G401 (cell line): ENCODE data around the gene MPRIP. TPM values are rescaled to one million over a fixed set of nuclear protein-coding genes. Genes with fewer than 3 reads are reported as not detected.
"Not testable (repeated sequence)": the region's sequence is repeated elsewhere in the genome, so short reads cannot be mapped to it uniquely, and the experiment has no call there.

Experiments used
- DNase-seq: peaks from one replicate; pipeline ENCODE4 v3.0.0-alpha.2; 2015; ENCODE audit warnings: low spot score
- in situ Hi-C: cut with HindIII; loops from 2 replicates; pipeline ENCODE4 v1.10.0; 2016; ENCODE audit warnings: low sequenced_read_pairs, mixed read lengths
- total RNA-seq: library from RNA; depleted of rRNA; stranded (reverse); fragments of >200 nt; shearing (Covaris generic); gene quantifications from 2 replicates; pipeline ENCODE4 v1.2.3, GENCODE V29; 2014

MPRIP gene
- total RNA-seq, 1 experiment from 2014 or later = 97.1 TPM

DNA sequence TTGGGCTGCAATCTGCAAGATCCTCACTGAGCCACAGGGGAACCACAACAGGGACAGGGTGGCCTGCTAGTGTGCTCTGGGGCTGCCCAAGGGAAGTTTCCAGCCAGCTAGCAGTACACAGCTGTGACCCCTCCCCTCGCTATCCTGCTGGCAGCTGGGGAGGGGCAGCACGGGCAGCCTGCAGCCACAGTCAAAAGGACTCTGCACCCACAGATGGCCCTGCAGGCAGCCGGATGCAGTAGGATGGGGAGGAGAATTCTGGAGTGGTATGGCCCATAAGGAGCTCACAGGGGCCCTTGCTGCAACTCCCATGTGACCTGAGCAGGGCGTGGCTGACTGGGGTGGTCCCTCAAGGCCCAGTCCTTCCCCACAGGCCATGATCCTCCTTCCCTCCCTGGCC is 89.6 kb downstream of the MPRIP start:
- in situ Hi-C loops = no loop called here
- no peak for DNase-seq

DNA sequence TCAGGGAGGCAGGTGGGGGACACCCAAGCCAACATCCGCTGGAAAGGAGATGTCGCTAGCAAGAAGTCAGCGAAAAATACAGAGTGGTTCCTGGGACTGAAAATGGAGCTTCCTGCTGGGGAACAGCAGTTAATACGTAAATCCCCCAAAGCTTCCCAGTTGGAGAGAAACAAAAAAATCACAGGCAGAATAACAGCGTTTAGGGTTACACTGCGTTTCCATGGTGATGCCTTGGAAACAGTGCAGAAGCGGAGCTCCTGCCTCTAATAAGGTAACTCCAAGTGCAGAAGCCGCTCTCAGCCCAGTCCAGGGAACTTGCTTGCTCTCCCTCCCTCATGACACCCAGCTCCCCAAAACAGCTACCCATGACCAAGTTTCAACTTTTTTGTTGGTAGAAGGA is 90.5 kb downstream of the MPRIP start:
- no peak for DNase-seq
- in situ Hi-C loops = no loop called here

- DNase-seq = no peak
- in situ Hi-C loops = no loop called here
Measured at GRCh38 chr17:17134051-17134956, 92.0 kb downstream of the MPRIP start.

DNA sequence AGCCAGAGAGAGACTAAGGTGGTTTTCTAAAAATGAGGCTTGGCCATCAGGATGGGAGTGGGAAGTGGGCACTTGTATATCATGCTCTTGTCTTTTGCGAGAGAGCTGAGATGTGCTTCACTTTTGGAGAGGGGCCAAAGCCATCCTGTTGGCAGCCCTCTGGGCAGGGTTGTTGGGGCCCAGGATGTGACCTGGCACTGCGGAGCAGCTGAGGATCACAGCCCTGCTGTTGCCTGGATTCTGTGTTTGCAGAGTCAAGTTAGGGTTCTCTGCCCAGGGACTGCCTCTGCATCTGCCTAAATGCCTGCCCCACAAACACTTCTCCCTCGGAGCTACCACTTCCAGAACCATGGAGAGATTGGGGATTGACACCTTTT is 92.7 kb downstream of the MPRIP start:
- in situ Hi-C loops = no loop called here
- no peak for DNase-seq

- in situ Hi-C loops = not testable (repeated sequence)
- DNase-seq = peak; percentile 92
Measured at GRCh38 chr17:17136221-17136620, 94.0 kb downstream of the MPRIP start.

DNA sequence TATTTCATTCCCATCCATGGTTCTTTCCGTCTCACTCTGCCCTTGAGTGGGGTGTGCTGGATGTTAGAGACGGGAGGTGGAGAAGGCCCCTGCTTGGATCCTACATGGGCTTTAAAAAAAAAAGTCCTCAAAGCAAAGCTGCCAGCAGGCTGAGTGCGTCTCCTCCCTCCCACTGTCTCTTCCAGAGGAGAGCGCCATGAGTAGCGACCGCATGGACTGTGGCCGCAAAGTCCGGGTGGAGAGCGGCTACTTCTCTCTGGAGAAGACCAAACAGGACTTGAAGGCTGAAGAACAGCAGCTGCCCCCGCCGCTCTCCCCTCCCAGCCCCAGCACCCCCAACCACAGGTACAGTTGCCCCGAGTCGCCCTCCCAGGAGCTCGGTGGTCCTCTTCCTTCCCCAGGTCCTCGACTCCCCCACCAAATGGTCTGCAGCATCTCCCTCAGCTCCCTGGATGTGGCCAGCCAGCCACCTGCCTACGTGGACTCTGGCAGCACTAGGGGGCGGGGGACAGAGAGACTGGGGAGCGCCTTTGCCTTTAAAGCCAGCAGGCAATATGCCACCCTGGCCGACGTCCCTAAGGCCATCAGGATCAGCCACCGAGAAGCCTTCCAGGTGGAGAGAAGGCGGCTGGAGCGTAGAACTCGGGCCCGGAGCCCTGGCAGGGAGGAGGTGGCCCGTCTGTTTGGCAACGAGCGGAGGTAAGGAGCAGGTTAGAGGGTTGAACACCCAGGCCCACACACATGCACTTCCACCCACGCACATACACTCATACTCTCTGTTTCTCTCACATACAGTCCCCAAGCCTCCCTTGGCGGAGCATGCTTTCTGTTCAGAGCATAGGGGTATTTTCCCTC is 95.7 kb downstream of the MPRIP start:
- in situ Hi-C loops = no loop called here
- DNase-seq = peak; percentile 95

DNA sequence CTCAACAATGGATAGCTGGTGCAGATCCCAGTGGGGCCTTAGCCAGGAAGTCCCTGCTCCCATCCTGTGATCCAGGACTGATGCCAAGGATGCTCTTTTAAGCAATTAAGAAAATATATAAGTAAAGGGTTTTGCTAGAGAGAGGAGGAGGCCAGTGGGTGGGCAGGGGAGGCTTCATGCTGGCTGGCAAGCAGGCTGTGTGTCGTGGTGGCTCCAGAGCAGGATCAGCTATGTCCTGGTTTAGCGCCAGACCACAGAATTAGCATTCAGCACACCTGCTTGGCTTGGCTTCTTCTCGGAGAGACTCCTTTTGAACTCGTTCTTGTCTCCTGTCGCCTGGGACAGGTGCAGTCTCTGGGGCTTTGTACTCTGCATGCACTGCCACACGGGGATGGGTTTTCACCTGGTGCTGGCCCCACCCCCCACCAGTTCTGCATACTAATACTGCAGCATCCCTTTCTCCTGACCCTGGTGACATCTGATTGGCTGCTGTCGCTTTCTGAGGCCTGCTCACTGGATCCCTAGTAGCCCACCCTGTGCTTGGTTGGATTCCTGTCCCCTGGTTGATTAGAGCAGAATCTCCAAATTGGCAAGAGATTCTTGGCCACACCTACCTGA is 97.8 kb downstream of the MPRIP start:
- in situ Hi-C loops = no loop called here
- DNase-seq = no peak

- in situ Hi-C loops = no loop called here
Measured at GRCh38 chr17:17140590-17140980, 98.3 kb downstream of the MPRIP start.

GRCh38 chr17:17141279-17141678 is 99.0 kb downstream of the MPRIP start:
- no peak for DNase-seq
- in situ Hi-C loops = no loop called here

More at GRCh38 chr17:17140590-17140980, 98.3 kb downstream of the MPRIP start:
- no peak for DNase-seq

DNA sequence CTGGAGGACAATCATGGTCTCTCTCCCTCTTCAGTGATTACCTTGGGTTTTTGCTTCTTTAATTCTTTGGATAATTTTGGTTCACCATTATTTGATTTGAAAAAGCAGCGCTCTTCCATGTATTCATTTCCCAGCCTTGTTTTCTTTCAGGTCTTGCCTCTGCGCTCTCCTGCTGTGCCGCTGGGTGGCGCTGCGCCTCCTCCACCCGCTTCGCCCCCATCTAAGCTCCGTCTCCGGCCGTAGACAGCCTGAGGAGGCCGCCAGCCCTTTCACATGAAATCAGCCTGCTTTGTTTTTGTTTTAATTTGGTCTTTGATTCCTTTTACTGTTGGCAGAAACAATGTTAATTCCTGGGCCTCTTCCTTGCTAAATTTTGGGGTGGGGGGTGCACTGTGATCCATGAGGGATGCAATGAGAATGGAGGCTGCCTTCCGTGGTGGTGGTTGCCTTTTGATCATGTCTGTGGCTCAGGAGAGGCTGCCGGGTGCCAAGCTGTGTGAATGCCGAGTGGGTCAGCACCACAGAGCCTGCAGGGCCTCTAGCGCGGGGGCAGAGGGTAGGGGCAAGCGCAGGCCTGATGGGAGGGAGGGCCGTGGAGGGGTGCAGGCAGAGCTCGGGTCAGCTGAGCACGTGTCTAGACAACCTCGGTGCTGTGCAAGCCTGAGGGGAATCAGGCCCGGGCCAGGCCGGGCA is 99.7 kb downstream of the MPRIP start:
- in situ Hi-C loops = no loop called here
- DNase-seq = peak; percentile 80

GRCh38 chr17:17142556-17142955 is 100.3 kb downstream of the MPRIP start:
- in situ Hi-C loops = no loop called here
- DNase-seq = no peak

DNA sequence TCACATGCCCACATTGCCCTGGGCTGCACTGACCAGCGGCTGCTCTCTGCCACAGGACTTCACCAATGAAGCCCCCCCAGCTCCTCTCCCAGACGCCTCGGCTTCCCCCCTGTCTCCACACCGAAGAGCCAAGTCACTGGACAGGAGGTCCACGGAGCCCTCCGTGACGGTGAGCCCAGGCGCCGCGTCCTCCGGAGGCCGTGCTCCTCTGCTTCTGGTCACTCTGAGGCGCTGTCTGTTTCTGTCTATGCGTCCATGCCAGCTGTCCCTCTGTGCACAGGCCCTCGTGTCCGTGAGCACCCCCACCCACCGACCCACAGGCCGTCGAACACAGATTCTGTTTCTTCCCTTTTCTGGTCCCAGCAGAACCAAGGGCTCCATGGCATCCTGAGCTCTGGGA is 101.2 kb downstream of the MPRIP start:
- DNase-seq = no peak
- in situ Hi-C loops = no loop called here

DNA sequence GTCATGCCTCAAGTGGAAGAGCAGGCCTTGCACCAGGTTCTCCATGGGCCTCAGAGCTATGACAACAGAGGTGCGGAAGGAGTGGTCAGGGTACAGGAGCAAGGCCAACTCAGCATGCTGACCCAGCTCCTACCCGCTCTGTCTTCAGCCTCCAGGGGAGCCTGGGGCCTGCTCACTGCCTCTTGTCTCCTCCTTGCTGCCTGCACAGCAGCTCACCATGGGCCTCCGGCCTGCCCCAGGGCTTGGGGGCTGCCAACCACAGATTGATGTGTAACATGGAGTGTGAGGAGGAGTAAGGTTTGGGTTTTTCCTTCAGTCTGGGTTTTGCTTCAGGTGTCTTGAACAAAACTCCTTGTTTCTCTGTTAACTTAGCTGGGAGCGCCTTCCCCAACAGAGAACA is 101.8 kb downstream of the MPRIP start:
- in situ Hi-C loops = no loop called here
- no peak for DNase-seq

DNA sequence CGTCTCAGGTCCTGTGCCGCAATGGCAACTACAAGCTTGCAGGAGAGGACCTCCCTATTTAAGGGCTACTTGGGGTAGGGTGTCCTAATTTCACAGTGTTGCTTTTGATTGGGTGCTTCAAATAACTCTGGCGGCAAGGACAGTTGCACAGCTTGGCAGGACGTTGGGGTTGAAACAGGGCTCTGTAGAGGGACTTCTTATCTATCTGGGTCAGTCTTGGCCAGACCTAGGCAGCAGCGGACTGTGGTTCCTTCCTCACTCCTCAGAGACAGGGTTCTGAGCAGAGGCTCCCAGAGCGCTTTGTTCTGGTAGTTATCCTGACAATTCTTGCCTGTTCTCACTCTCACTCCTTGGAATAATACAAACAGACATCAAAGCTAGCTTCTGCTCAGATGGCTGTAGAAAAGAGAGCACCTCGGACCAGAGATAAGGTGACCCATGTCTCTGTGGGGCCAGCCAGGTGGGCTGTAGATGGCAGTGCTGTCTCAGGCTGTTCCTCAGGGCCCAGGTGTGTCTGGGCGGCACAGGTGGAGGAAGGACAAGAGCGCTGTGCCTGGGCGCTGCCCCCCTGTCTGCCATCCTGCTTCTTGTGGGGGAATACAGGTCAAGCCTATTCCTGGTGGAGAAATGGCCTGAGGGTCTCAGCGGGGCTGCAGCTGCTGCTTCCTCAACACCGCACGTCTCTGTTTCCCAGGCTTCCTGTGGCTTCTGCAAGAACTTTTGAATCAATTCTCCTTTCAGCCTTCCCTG is 102.8 kb downstream of the MPRIP start:
- DNase-seq = no peak
- in situ Hi-C loops = no loop called here

DNA sequence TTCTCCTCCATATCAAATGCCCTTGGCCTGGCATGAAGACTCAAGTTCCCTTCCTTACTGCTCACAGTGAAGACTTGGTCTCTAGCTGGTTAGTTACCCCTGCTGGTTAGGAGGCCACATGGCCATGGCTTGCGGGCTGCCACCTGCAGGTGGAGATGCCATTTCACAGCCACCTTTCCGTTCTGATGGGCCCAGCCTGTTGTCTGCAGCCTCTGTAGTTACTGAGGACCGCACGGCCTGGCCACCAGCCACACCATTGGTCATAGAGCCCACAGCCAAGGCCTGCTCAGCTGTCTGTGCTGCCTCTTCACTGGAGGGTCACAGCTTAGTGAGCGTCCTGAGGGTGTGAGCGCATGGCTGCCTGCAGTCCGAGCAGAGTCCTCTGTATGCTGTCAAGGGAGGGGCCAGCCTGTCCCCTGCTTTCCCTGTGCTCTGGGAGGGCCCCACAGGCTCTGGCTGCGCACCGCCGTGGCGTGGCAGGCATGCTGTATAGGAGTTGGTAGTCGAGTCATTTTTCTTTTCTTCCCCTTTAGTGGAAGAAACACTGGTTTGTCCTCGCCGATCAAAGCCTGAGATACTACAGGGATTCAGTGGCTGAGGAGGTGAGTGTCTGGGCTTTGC is 104.6 kb downstream of the MPRIP start:
- in situ Hi-C loops = no loop called here
- DNase-seq = peak; percentile 50

- no peak for DNase-seq
- in situ Hi-C loops = no loop called here
Measured at GRCh38 chr17:17147821-17148220, 105.6 kb downstream of the MPRIP start.

GRCh38 chr17:17149520-17150447 is 107.5 kb downstream of the MPRIP start:
- peak; percentile 45 for DNase-seq
- in situ Hi-C loops = no loop called here
